Ishikawa (cell line): ENCODE measurements around the gene UAP1L1.

Experiments used
- CEBPB ChIP-seq: IDR thresholded peaks from 2 replicates; pipeline ENCODE4 v1.6.1; 2012
- CREB1 ChIP-seq: IDR thresholded peaks from 2 replicates; pipeline ENCODE4 v1.6.1; 2012; ENCODE audit warnings: low read depth
- EGR1 ChIP-seq: IDR thresholded peaks from 2 replicates; pipeline ENCODE4 v1.6.1; 2012
- EP300 ChIP-seq: IDR thresholded peaks from 2 replicates; pipeline ENCODE4 v1.6.1; 2012; ENCODE audit warnings: borderline replicate concordance
- NFIC ChIP-seq: IDR thresholded peaks from 2 replicates; pipeline ENCODE4 v1.6.1; 2012
- TAF1 ChIP-seq: IDR thresholded peaks from 2 replicates; pipeline ENCODE4 v1.6.1; 2012; ENCODE audit warnings: low read depth, mild to moderate bottlenecking
- TEAD4 ChIP-seq: IDR thresholded peaks from 2 replicates; pipeline ENCODE4 v1.6.1; 2012
- YY1 ChIP-seq: IDR thresholded peaks from 2 replicates; pipeline ENCODE4 v1.6.1; 2012; ENCODE audit warnings: low read depth

- TF ChIP-seq YY1 (no peak), TAF1 (no peak), EP300 (no peak), EGR1 (no peak), CEBPB (no peak), CREB1 (no peak), NFIC (no peak), TEAD4 (no peak)
These were observed 48.0 kb upstream of the UAP1L1 start for GRCh38 chr9:137029058-137029936.
